NCI-H345 (cell line): ENCODE results near the gene MAGEE2.
A peak's percentile ranks its signal among the peaks of the same experiment; 100 is the strongest.
"Not testable (repeated sequence)": the region's sequence is repeated elsewhere in the genome, so short reads cannot be mapped to it uniquely, and the experiment has no call there.

Experiments used
- DNase-seq: peaks from one replicate; lab custom pipeline; 2025; lab: John Stamatoyannopoulos, UW

Gene MAGEE2, protein sequence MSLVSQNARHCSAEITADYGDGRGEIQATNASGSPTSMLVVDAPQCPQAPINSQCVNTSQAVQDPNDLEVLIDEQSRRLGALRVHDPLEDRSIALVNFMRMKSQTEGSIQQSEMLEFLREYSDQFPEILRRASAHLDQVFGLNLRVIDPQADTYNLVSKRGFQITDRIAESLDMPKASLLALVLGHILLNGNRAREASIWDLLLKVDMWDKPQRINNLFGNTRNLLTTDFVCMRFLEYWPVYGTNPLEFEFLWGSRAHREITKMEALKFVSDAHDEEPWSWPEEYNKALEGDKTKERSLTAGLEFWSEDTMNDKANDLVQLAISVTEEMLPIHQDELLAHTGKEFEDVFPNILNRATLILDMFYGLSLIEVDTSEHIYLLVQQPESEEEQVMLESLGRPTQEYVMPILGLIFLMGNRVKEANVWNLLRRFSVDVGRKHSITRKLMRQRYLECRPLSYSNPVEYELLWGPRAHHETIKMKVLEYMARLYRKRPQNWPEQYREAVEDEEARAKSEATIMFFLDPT

DNA sequence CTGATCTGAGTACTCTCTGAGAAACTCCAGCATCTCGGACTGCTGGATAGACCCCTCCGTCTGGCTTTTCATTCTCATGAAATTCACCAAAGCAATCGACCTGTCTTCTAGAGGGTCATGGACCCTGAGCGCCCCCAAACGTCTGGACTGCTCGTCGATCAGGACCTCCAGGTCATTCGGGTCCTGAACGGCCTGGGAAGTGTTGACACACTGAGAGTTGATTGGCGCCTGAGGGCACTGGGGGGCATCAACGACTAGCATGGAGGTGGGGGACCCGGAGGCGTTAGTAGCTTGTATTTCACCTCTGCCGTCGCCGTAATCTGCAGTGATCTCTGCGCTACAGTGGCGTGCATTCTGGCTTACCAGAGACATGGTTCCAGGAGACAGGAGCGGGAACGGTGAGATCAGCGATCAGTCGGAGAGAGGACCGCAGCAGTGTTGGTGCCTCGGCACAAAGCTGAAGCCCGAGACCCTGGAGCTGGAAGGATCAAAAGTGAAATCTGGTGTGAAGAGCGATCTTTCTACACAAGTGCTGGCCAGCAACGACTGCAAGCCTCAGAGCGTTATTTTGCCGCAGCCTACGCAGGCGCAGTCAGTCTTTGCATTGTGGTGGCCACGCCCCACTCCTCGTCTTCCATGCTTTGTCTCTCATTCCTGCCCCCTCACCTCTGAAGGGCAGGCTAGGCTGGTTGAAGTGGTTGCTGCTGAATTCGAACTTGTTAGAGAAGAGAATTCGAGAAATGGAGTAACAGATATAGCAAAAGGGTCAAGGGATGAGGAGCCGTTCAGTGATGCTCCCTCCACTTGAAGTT, at the start of gene MAGEE2:
Gene MAGEE2, minus strand, starts transcription at position 575 of the 812 bp plus-strand sequence. Its CDS starts 203 bp downstream, at position 372.
- no peak for DNase-seq

GRCh38 chrX:75786290-75786689, 1.2 kb upstream of the MAGEE2 start:
- no peak for DNase-seq

- no peak for DNase-seq
Observed at GRCh38 chrX:75781611-75782010, 3.4 kb downstream of the MAGEE2 start.

GRCh38 chrX:75768063-75768462, 17.0 kb downstream of the MAGEE2 start:
- DNase-seq: not testable (repeated sequence)

- DNase-seq: no peak
Observed at GRCh38 chrX:75748431-75748830, 36.6 kb downstream of the MAGEE2 start.

- DNase-seq: peak; percentile 28
Observed at GRCh38 chrX:75746891-75747639, 38.0 kb downstream of the MAGEE2 start.
